ENCODE data around the gene TXNDC8.

TXNDC8 gene

DNA sequence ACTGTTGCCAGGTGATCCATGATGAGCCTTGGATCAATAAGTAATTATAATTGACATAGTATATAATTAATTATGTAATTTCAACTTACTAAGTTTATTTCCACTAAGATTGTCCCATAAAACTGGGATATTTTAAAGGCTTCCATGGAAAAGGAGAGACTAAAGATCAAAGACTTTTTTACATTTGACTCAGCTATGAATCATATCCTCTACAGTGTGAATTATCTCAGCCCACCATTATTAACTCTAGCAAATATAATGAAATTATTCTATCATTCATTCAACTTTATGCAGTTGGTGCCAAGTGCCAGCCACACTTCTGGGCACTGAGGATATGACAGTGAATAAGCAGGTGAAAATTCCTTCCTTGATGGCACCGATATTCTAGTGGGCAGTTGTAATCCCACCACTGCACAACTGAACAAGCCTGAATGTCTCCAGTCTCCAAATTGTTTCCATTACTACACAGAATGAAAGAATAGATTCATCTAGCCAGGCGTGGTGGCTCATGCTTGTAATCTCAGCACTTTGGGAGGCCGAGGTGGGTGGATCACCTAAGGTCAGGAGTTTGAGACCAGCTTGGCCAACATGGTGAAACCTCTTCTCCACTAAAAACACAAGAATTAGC is 59.5 kb downstream of the TXNDC8 start:
- DNase-seq (ENCODE audit: low read depth), result no peak

DNA sequence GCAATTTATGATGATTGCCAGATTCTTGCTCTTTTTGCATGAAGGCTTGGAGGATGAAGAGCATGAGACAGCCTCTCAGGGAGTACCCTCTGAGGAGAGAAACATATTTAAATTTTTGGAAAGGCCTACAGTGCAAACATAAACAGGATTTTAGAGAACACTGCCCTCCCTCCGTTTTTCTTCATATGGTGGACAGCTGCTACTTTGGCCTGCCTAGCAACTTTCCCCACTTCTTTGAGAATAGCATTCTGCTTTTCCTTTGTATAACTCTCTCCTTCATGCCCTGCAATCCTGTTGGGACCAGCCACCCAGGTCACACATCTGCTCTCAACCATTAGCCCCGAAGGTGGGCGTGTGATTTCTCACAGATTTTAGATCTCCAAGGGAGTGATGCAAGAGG is 60.9 kb downstream of the TXNDC8 start:
- DNase-seq (ENCODE audit: low read depth), result no peak

DNA sequence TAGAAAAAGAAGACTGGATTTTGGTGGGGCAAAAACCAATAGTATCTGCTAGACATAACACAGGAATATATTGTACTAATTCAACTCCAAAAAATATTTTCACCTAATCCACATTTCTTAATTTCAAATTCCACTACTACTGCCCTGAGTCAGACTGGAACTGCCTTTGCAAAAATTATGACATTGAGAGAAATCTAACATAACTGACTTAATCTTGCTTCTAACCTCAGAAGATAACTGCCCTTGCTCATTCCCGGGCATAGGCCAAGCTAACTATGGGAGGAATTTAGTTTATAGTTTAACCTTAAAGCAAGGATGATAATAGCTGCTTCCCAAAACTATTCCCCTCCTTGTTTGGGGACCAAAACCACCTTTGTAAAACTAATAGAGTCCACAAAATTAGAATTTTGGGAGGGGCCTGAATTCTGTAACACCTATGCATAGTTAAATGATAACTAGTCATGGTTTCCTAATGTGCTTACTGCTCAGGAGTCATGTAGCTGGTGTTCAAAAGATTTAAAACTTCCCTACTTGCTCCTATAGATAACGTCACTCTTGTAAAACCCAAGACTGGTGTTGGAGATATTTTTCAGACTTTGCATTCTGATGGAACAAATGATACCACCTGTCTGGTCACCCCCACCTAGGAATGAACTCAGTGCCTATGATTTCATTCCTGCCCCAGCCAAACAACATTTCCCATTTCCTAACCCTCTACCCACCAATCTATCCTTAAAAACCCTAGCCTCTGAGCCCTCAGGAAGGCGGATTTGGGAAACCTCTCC is 67.3 kb downstream of the TXNDC8 start:
- DNase-seq (ENCODE audit: low read depth), result no peak

DNA sequence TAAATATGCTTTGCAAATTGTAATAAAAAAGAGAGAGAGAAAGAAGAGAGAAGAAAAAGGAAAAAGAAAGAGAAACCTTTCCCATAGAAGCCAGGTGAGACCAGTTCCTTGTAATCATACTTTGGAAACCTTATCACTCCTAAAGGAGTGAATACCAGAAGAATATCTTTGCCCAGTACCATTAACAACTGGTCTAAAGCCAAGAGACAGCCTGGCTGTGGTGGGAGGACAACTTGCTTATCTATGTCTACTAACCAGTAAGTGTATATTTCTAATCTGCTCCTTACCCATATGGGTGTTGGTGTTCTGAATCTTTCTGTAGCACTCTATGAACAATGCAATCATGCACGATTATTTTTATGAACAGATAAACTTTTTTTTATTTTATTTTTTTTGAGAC is 70.9 kb downstream of the TXNDC8 start:
- no peak for DNase-seq (ENCODE audit: low read depth)

DNA sequence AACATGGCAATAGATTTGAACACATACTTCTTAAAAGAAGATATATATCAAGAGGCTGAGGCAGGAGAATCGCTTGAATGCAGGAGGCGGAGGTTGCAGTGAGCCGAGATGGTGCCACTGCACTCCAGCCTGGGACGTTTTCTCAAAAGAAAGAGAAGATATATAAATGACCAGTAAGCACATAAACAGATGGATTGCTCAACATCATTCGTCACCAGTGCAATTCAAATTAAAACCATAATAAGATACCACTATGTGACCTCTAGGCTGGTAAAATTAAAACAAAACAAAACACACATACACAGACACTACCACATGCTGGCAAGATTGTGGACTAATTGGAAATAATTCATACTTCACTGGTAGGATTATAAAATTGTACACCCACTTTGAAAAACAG is 76.0 kb downstream of the TXNDC8 start:
- no peak for DNase-seq (ENCODE audit: low read depth)

DNA sequence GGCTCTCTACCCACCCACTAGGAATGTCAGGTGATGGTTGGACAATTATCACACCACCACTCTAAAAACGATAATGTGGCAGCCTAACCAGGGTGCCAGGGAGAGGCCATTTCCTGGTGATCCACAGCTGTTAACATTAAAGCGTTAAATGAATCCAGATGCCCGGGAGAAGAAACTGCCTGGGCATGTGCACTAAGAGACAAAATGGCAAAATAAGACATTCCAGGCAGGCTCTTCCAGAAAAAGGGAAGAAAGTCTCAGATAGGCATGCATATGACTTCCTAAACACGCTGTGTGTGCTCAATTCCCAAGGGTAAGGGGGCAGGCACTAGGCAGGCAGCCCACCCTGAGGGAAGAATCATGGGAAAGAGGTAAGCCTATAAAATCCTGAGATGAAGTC is 76.8 kb downstream of the TXNDC8 start:
- no peak for DNase-seq (ENCODE audit: low read depth)

DNA sequence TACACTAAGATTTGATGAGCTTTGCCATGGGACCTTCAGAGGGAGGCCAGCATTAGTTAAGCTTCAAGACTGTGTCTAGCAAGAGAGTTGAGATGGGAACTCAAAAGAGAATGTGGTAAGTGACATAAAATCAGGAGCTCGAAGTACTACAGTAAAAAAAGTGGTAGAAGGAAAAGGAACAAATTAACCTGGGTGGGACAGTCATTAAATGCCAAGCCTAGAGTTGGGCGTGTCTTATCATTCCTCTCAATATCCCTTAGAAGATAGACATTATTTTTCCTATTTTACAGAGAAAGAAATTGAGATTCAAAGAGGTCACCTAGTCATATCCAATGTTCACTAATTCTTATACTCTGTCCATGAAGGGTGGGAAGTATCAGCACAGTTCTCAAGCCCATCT is 78.1 kb downstream of the TXNDC8 start:
- no peak for DNase-seq (ENCODE audit: low read depth)

DNA sequence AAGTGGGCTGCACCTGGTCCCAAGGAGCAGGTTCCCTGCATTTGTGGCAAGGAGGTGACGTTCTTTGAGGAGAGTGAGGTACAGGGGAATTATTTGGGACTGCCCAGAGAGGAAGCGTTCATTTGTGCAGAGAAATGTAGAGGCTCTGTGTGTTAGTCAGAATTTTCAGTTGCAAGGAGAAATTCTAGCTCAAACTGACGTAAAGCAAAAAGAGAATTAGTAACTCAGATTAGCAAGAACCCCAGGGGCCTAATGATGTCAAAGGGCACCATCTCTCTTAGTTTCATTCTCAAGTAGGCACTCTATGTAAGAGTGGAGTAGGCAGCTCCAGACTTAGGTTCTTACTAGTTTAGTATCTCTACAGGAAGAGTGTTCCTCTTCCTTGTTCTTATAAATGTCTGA is 79.0 kb downstream of the TXNDC8 start:
- DNase-seq (ENCODE audit: low read depth), result no peak

DNA sequence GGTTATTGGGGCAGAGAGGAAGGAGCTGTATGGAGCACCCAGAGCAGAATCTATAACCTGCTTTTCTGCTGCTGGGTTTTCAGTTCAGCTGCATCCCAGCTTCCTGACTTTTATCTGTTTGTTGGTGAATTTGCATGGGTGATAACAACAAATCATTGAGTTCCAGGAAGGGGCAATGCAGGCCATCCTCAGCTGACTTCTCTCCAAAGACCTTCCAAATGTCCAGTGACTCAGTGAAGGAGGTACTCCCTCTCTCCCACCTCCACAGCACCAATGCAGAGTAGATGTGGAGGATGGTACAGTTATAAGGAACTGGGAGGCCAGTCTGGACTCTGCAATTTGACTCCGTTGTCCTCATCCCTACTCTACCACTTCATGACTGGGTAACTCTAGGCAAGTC is 79.7 kb downstream of the TXNDC8 start:
- no peak for DNase-seq (ENCODE audit: low read depth)

DNA sequence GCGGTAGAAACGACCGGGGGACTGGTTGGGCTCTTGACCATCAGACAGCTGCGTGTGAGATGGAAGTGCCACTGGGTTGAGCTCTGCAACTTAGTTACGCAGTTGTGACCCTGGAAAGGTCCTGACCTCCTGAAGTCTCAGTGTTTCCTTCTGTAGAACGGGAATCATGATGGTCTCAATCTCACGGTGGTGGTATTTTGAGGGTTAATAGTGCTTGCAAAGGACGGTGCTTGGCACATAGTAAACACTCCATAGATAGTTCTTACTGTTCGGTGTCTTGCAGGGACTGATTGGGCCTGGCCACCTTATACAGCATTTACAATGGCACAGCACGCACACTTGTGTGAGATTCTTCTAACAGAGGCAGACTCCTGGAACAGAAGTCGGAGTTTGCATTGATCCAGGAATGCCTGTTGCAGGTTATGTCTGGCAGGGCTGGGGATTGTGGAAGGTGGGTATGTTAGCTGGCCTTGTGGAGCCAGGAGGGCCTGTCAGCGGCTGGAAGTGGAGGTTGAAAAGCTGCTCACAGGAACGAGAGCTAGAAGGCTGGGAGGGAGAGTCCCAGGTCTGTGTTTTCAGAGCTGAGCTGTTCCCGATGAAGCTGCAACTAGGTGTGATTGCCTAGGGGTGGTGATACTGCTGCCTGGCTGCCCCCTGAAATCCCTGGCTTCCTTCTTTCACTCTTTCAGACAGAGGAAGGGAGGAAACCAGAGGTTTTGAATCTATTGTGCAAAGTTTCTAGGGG is 80.4 kb downstream of the TXNDC8 start:
- DNase-seq (ENCODE audit: low read depth), result peak; percentile 8

DNA sequence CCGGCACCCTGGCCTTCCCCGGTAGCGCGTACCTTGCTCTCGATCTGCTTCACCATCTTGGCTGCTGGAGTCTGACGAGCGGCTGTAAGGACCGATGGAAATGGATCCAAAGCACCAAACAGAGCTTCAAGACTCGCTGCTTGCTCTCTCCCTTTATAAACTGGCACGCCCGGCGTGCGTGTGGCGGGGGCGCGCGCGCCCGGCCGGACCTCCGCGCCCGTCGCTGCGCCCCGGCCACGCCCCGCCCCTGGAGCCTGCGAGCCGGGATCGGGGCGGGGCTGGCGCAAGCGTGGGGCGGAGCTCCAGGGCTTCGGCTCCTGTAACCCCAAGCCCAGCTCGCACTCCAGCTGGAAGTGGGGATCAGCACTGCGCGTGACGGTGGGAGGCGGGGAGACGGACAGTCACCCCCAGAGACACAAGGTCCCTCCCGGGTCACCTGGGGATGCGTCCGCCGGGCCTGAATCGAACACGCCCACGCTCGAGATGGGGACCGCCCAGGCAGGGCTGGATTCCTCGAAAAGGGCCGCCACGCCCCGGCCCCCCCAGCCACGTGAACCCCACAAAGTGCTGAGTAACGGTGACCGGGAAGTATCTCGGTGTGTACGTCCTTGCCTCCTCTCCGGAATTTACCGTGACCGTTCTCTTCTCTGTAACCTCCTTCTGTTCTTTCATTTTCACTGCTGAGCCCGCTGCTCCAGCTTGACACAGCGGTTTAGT is 81.1 kb downstream of the TXNDC8 start, which contains the start of gene TXN:
TXN (minus strand) TSS at position 128 of the 717 bp plus-strand sequence; CDS start at position 56, 72 bp downstream.
- peak; percentile 90 for DNase-seq (ENCODE audit: low read depth)

DNA sequence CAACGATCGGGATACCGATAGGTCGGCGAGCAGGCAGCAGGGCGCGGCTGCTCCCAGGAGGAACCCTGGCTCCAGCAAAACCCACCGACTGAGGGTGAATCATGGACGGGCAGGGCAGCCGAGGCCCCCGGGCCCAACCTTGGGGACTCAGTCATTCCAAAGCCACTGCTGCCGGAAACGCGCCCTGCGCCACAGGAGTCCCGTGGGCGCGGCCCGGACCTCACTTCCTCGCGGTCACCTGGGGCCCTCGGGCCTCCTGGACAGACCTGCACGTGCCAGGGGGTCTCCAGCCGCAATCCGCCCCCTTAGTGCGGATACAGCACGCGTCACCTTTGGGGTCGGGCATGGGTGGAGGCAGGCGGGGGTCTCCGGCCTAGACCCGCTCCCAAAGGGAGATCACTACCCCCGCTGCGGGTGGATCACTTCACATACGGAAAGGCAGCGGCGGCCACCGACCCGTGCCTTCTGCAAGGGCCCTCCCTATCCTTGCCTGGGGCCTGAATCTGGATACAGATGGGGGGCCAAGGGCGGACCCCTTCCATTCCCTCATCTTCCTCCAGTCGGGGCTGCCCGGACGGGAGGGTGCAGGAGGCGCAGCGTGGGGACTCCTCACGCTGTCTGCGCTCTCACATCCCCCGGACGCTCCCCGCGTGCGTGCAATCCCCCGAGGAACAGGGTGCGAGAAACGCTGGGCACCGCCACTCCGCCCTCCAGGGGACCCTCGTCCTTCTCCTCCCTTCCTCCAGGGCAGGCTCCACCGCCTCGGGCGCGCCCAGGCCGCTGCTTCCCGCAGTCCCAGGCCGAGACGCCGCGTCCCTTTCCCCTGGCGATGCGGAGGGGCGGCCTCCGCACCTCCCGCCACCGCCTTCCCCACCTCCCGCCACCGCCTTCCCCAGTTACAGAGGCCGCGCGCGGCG is 81.9 kb downstream of the TXNDC8 start:
- peak; percentile 58 for DNase-seq (ENCODE audit: low read depth)

DNA sequence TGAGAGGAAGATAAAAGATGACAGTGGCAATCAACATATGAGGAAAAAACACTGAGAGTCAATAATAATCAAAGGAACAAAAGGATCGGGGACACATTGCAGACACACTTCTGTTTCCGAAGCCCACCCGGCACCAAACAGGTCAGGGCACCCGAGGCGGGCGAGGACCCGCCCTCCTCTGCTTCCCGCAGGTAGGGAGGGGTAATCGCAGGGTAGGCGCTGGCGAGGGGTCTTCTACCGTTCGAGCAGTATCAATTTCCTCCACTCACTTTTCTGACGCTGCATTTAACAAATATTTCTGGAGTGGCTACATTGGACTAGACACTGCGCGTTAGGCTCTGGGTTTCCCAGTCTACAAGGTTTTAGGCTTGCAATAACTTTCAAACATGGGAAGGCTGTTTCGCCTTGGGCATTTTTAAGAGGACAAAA is 82.6 kb downstream of the TXNDC8 start:
- DNase-seq (ENCODE audit: low read depth), result no peak

DNA sequence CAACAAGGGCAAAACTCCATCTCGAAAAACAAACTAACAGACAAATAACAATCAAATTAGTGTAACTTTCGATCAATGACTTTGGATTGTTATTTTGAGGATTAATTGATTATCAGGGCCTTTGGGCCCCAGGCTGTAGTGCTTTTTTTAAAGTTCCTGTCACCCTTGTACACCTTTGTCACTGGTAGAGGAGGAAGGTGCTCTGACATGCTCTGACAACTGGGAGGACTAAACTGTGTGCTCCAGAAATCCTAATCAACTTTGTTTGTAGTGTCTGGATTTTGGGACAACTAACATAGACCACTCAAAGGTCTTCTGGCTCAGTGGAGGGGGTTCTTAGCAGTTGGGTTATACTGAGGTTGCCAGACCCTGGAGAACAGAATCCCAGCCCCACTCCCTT is 83.2 kb downstream of the TXNDC8 start:
- no peak for DNase-seq (ENCODE audit: low read depth)
